Lung (tissue), 12 donors: ENCODE measurements around the gene MISP3. TPM values are rescaled to one million over a fixed set of nuclear protein-coding genes. Genes with fewer than 3 reads are reported as not detected.
A peak's percentile ranks its signal among the peaks of the same experiment; 100 is the strongest.
"Not testable (repeated sequence)": the region's sequence is repeated elsewhere in the genome, so short reads cannot be mapped to it uniquely, and the experiment has no call there.

Source experiments
- ATAC-seq: fragments of 200-7000 bp; cut with Tn5 transposase; one replicate; pipeline ENCODE4 v1.9.1; 2020; ENCODE audit warnings: moderate number of reproducible peaks; ENCODE audit not compliant: insufficient read depth, low FRiP score
- DNase-seq, 3 donors: peaks; one replicate each; pipeline ENCODE4 v3.0.0-alpha.2; 2013 to 2017
- H3K27ac ChIP-seq, 2 donors: one replicate each; pipeline ENCODE4 v1.5.1; 2013; ENCODE audit warnings: mild to moderate bottlenecking in 2 of 2, moderate library complexity in 2 of 2, control low read depth in 1 of 2, inconsistent platforms in 1 of 2, low read depth in 1 of 2, low read length in 1 of 2
- H3K27me3 ChIP-seq, 3 donors: one replicate each; pipeline ENCODE4 v1.5.1; 2013; ENCODE audit warnings: low read length in 2 of 3; ENCODE audit not compliant: control insufficient read depth in 3 of 3, insufficient read depth in 3 of 3
- H3K36me3 ChIP-seq, 4 donors: one replicate each; pipeline ENCODE4 v1.5.1; 2013; ENCODE audit warnings: low read length in 4 of 4, mild to moderate bottlenecking in 1 of 4, moderate library complexity in 1 of 4; ENCODE audit not compliant: control insufficient read depth in 4 of 4, insufficient read depth in 4 of 4
- H3K4me1 ChIP-seq, 5 donors: one replicate each; pipeline ENCODE4 v1.5.1; 2013; ENCODE audit warnings: low read length in 5 of 5, mild to moderate bottlenecking in 2 of 5, moderate library complexity in 1 of 5; ENCODE audit not compliant: control insufficient read depth in 5 of 5, insufficient read depth in 5 of 5
- H3K4me3 ChIP-seq: one replicate; pipeline ENCODE4 v1.5.1; 2013; ENCODE audit warnings: mild to moderate bottlenecking, control low read depth, moderate library complexity
- H3K9ac ChIP-seq, 2 donors: one replicate each; pipeline ENCODE4 v1.5.1; 2013; ENCODE audit warnings: low read length in 2 of 2, control low read depth in 1 of 2; ENCODE audit not compliant: insufficient read depth in 1 of 2
- H3K9me3 ChIP-seq, 4 donors: one replicate each; pipeline ENCODE4 v1.5.1; 2013; ENCODE audit warnings: low read length in 3 of 4, mild to moderate bottlenecking in 1 of 4, moderate library complexity in 1 of 4; ENCODE audit not compliant: control insufficient read depth in 4 of 4, insufficient read depth in 3 of 4
- CTCF ChIP-seq: IDR thresholded peaks from 2 replicates; pipeline ENCODE4 v1.5.1; 2012; ENCODE audit warnings: mild to moderate bottlenecking; ENCODE audit errors: control extremely low read depth, extremely low read depth
- WGBS, 2 donors: extraction: QIAGEN DNeasy Blood & Tissue Kit; methylation state at CpG; one replicate each; pipeline ENCODE4 v1.1.7; 2013; 5-methylcytosine and 5-hydroxymethylcytosine counted together
- polyA plus RNA-seq, 2 donors: library from polyadenylated mRNA; stranded (reverse); fragments of 200-250 nt; gene quantifications; one replicate each; pipeline ENCODE4 v1.2.1, GENCODE V29; 2013
- total RNA-seq, 2 donors: library from RNA; depleted of rRNA in 1 of 2; stranded (reverse); fragments of >200 nt in 1 of 2; gene quantifications; one replicate each; pipeline ENCODE4 v1.2.1, GENCODE V29; 2014 to 2021
- donor health status: control.
- donor health status: control.
- donor health status: Bipolar disorder and iron deficiency.
- donor health status: healthy.
- donor health status: DM: yes; HTN: yes; CAD: no.

MISP3 gene
- total and polyA plus RNA-seq, 4 donors, result 3.5 to 11.2 (median 7.4) TPM

- ATAC-seq, result no peak
- WGBS, 2 donors, result 90 to 97% methylated on average over 7 of the region's 7 CpGs
- Histone ChIP-seq H3K4me1 (peaks cover 0 to 3% (median 0%) of the 10 kb centered on the region in 5 donors), H3K9ac (no peak overlapping the region), H3K4me3 (no peak overlapping the region), H3K27ac (no peak overlapping the region), H3K9me3 (no peaks in the 10 kb centered on the region), H3K36me3 (peaks cover 0 to 13% (median 0%) of the 10 kb centered on the region in 4 donors), H3K27me3 (no peaks in the 10 kb centered on the region)
- no peak for DNase-seq
- TF ChIP-seq CTCF, result no peak
Observed at GRCh38 chr19:14039181-14039580, 33.4 kb upstream of the MISP3 start.

GRCh38 chr19:14042659-14043608 is 29.7 kb upstream of the MISP3 start:
- not testable (repeated sequence) for H3K4me3 ChIP-seq, H3K9ac ChIP-seq, ATAC-seq, H3K9me3 ChIP-seq, H3K4me1 ChIP-seq, H3K27me3 ChIP-seq
- peak; percentile 73 to 85 (median 80) for DNase-seq
- H3K36me3 ChIP-seq, result peaks cover 0 to 15% (median 0%) of the 10 kb centered on the region in 4 donors
- H3K27ac ChIP-seq, result peak overlapping the region in 1 of 2 donors; percentile 77
- peak; percentile 17 for TF ChIP-seq CTCF
- WGBS, 2 donors, result 62 to 63% methylated on average over 19 of the region's 19 CpGs

GRCh38 chr19:14047866-14048265 is 24.7 kb upstream of the MISP3 start:
- H3K9me3 ChIP-seq, H3K27ac ChIP-seq, DNase-seq, H3K4me1 ChIP-seq, H3K9ac ChIP-seq, H3K27me3 ChIP-seq, ATAC-seq, H3K4me3 ChIP-seq: not testable (repeated sequence)
- peaks cover 0 to 26% (median 0%) of the 10 kb centered on the region in 4 donors for H3K36me3 ChIP-seq
- 96 to 99% methylated on average over 10 of the region's 10 CpGs for WGBS, 2 donors

GRCh38 chr19:14048443-14049153 is 24.0 kb upstream of the MISP3 start:
- no peak for DNase-seq
- Histone ChIP-seq H3K27me3 (no peaks in the 10 kb centered on the region), H3K4me1 (no peaks in the 10 kb centered on the region), H3K9ac (no peak overlapping the region), H3K4me3 (no peak overlapping the region), H3K9me3 (peaks cover 0 to 5% (median 1%) of the 10 kb centered on the region in 4 donors), H3K27ac (no peak overlapping the region), H3K36me3 (peaks cover 0 to 24% (median 3%) of the 10 kb centered on the region in 4 donors)
- peak; percentile 72 for ATAC-seq
- 77% methylated on average over 8 of the region's 8 CpGs for WGBS, 2 donors
- TF ChIP-seq CTCF, result peak; percentile 62
